Fibroblast of peridontal ligament (primary cell): ENCODE data around the gene ZBED3.

Experiments
- DNase-seq: peaks from one replicate; pipeline ENCODE4 v3.0.0-alpha.2; 2010; ENCODE audit errors: extremely low read depth

Gene ZBED3

DNA sequence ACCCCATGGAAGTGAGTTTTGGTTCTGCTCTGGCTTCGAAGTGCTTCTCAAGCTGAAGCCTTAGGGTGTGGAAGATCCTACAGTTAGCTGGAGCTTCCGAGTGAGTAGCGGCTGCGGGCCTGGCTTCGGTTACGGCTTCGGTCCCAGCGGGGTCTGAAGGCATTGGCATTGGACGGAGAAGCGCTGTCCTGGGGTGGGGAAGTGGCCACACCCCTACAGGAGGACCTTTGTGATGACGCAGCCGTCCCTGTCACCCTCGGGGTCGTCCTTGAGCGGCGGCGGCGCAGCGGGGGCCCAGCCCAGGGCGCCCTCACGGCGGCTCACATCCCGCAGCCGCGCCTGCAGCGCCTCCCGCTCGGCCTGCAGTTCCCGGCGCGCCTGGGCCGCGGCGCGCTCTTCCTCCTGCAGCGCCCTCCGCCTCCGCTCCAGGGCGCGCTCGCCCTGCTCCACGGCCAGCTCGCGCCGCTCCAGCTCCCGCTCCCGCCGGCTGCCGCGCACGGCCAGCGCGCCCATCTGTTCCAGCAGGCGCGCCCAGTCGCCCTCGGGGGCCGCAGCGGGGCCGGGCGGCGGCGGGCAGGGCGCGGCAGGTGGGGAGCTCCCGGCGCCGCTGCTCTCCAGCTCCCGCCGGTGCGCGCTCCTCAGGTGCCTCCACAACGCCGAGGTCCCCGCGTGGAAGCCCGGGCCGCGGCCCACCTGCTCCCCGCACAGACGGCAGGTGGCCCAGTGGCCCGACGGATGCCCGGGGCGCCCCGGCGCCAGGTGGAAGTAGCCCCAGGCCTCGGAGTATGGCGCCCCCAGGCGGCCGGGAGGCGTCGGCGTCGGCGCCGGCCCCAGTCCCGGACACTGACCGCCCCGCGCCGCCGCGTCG is 9.9 kb downstream of the ZBED3 start:
- DNase-seq: peak; percentile 39

DNA sequence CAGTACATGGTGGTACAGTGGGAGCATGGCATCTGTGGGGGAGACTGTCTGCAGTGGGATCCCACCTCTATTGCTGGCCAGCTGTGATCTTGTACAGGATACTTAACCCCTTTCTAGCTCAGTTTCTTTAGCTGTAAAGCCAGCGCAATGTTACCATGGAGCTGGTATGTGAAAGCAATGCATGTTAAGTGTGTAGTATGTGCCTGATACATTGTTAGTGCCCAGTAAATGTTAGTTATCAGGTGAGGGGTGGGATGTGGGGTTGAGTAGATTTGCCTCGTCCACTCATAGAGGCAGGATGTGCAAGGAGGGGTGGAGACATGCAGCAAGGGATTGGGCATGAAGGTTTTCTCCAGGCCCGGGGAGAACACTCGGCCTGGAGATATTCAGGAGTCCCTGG is 12.3 kb downstream of the ZBED3 start:
- no peak for DNase-seq

DNA sequence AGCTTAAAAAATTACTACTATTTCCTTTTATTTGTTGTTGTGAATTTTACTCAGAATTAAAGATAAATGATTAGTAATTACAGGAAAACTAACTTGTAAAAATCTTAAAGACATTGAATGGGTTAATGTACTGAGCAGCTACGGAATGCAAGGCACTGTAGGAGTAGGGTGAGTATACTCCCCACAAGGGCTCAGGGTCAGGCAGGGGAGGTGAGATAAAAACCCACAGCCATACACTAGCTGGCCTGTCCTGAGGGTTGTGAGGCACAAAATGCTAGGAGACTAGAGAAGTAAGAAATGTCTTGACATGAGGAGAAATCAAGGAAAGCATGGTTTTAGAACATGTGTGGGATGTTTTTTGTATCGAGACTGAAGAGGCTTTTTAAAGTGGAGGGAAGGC is 13.4 kb downstream of the ZBED3 start:
- DNase-seq: no peak

DNA sequence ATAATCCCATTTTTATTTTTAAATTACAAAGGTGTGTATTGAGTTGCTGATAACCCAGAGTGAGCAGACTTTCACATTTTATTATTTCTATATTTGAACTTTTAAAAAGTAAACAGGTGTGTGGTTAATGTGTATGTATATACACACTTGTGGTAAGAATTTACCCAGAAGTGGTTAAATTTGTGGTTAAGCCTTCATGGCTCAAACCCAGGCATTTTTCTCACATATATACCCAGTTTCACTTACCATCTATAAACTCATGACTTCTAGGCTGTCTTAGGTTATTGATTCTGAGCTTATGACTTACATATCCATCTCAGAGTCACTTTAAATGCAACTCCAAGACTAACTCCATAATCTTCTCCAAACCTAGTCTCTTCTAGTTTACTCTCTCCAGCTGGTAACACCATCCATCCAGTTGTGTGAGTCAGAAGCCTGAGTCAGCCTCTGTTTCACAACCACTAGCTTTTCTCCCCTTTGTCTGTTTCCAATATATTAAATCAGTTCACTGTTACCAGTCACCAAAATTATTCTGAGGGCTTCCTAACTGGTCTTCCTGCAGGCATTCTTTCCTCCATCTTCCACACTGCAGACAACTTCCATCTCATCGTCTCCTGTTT is 20.2 kb downstream of the ZBED3 start:
- peak; percentile 96 for DNase-seq

DNA sequence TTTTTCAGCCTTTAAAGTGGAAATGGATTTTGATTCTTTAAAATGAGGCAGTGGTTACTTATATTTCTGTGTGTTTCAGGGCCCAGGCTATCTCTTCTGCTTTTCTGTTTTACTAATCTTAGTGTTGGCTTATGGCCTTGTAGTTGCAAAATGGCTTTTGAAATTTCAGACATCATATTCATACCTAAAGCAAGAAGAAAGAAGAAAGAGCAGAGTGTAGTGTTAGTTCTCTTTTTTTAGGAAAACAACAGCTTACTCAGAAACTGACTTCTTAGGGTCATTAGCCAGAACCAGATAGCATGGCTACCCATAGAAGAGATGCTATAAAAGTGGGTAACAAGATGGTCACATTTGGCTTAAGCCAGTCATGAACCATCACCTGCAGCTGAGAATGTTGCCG is 20.9 kb downstream of the ZBED3 start:
- peak; percentile 20 for DNase-seq

DNA sequence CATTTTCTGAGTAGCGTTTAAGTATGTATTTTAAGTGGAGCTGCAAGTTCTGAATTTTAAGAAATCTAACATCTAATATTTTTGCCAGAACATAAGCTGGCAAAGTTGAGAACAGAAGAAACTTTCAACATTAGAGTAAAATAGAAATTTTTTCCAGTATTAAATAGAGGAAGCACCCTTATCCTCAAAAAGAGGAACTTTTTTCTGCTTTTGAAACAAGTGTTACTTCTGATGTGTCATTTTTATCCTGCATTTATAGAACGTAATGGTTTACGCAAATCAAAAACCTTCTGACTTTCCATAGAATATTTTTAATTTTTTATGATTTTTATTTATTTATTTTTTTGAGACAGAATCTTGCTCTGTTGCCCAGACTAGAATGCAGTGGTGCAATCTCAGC is 21.8 kb downstream of the ZBED3 start:
- DNase-seq: no peak

DNA sequence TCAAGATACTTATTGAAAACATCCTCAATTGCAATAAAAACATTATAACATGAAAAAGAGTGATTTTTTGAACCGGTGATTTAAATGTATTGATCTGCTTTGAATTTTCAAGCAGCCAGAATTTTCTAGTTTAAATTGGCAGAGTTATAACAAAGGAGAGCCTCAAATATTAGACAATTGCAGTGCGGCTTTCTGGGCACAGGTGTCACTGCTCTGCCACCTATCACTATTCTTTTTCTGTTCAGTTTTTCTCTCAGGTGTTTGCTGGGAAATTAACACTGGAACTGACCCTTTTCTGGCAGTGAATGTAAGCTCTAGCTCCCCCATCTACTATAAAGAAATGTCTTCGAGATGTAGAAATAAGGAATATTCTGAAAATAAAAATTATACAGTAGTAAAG is 23.0 kb downstream of the ZBED3 start:
- no peak for DNase-seq

DNA sequence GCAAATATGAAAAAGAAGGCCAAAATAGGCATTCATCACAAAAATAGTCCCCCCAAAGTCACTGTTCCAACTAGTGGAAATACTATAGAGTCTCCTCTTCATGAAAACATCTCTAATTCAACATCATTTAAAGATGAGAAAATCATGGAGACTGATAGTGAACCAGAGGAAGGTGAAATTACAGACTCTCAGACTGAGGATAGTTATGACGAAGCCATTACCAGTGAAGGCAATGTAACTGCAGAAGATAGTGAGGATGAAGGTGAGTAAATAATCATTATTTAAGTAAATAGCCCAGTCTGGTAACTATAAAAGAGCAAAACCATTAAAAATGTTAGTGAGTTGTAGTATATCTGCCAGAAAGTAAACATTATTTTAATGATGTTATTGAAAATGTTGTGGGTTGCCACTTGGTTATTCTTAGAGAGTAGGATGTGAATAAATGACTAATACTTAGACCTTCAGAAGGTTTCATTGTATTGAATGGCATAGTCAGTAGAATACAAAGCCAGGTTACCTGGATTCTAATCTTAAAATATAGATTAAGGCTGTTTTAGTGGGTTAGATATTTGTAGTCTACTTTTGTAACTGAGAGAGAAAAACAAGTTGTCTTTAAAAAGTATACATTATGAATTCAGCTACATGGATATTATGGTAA is 40.5 kb downstream of the ZBED3 start:
- no peak for DNase-seq

DNA sequence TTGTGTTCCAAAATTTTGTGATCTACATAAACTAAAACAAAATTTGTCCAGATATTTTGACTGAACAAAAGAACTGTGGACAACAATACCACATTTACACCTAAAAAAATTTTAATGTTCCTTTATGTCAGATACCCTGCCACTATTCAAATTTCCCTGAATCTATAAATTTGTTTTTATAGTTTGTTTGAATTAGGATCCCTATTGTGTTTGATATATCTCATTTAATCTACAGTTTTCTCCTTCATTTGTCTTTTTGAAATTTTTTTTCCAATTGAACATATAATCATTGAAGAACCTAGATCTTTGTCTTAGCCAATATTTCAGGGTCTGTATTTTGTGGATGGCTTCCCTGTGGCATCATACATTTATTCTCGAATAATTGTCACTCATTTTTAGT is 51.1 kb downstream of the ZBED3 start:
- DNase-seq: no peak

DNA sequence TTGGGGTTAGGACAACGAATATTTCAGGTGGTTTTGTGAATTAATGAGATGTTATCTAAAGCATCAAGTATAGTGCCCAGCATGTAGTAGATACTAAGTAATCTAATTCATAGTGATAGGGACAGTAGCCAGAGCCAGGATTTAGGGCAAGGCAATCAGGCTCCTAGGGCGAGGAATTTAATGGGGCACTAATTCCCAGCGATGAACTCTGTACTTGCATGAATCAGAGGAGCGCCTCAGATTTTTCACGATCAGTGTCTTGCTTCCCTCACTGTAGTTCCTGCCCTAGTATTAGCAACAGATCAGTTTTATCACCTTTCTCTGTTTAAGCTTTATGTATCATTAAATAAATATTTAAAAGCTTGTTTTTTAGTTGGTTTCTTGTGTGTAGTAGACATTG is 53.7 kb downstream of the ZBED3 start:
- no peak for DNase-seq

DNA sequence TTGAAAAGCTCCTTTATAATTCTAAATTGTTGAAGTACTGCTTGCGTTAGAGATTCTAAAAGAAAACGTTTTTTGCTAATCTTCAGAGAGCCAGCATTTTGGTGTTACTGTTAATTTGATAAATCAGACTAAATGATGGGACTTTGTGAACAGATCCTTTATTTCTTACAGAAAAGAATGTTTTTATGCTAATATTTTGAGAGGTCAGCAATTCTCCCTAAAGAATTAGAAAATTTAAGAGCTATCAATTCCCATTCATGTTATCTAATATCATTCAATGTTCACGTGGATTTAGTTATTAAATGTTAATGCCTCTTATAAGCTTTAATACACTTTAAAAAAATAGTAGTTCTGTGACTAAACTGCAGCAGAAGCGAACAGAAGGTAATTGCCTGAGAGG is 54.5 kb downstream of the ZBED3 start:
- no peak for DNase-seq

DNA sequence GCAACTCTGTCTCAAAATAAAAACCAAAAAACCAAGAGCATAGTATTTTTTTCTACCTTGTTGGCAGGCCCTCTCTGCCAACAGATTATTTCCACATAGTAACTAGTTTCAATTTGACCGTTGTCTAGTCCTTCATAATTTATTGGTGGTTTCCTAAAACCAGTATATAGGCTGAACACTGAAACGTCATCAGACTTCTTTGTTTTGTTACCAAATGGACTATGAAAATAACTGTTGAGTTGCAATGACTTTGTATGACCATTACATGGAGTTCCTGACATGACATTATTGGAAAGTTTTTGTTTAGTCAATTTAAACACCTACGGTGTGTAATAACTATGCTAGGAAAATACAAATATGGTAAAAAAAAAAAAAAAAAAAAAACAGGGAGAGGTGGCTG is 55.2 kb downstream of the ZBED3 start:
- no peak for DNase-seq

DNA sequence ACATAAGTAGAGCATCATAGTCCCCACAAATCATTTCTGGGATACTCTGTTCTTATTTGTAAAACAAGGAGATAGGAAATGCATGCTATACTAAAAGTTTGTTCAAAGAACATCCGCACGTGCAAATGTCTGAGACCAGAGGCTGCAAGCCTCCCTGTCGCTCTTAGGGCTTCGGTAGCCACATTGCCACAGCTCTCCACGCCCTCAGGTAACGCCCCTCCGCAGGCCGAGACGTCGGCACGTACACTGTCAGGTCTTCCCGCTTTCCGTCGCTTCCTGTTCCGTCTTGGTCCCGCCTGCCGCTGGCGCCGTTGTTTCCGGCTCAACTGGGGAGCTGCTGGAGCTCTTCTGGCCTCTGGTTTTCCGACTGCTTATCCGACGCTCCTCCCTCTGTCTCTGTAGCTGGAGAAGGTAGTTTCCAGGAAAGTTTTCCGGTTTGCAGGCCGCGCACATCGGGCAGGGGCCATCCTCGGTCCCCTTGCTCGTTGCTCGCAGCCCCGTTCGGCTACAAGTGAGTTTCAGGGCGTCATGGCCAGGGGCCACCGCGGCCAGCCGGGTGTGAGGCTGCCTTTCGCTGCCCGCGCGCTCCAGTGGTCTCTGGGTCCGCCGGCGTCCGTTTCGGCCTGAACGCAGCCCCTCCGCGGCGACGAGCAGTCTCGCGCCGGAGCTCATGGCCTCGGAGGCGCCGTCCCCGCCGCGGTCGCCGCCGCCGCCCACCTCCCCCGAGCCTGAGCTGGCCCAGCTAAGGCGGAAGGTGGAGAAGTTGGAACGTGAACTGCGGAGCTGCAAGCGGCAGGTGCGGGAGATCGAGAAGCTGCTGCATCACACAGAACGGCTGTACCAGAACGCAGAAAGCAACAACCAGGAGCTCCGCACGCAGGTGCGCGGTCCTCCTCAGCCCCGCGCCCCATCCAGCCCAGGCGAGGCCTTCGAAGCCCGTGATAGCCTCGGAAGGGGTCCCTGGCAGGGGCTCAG is 56.7 kb downstream of the ZBED3 start, which contains the start of gene AGGF1:
Gene AGGF1, plus strand, starts transcription at position 308 of the 975 bp plus-strand sequence. Its CDS starts 363 bp downstream, at position 671.
- peak; percentile 88 for DNase-seq

DNA sequence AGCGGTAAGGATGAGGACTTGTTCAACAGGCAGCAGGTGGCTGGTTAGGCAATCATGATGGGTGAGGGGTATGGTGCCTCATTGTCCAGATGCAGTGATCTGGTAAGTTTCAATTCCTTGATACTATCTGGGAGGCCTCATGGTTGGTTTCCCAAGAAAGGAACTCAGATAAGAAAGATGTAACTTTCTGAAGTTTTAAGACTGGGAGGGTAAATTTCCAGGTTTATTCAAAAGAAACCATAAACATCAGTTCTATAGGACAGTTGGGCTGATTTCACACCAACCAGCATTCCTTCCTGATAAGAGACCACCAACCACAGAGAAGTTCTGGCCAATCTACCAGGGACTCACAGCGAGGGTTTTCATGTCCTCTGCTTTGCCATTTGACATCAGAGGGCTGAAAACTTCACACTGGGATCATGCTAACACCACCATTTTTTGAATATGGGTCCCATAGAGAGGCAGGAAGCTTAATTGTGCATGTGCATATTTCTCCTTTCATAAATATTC is 57.7 kb downstream of the ZBED3 start:
- DNase-seq: no peak

DNA sequence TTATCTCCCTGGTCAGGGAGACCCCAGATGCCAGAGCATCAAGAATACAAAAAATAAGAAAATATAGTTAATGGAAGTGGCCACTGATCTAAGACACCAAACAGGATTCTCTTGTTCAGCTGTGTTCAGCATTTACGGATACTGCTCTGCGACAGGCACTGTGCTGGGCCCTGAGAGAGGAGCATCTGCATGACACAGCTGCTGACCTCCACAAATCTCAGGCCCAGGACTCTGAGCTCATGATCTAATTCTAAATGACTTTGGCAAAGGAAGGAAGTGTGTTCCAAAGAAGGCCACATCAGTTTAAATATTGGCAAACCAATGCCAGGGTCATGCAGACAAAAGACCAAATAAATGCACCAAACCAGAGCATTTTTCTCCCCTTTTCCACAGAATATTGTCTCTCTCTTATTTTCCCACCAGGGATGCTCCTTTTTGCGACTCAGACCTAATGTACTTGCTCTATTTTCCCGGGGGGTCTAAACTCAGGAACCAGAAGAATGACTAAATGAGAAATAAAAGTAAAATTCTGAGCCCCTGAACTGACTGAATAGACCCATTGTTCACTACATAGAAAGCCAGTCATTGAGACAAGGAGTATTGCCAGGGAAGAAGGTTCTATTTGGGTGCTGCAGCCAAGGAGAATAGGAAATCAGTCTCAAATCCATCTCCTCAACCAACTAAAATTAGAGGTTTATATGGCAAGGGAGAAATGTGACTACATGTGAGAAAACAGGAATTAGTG is 58.3 kb downstream of the ZBED3 start:
- DNase-seq: no peak

DNA sequence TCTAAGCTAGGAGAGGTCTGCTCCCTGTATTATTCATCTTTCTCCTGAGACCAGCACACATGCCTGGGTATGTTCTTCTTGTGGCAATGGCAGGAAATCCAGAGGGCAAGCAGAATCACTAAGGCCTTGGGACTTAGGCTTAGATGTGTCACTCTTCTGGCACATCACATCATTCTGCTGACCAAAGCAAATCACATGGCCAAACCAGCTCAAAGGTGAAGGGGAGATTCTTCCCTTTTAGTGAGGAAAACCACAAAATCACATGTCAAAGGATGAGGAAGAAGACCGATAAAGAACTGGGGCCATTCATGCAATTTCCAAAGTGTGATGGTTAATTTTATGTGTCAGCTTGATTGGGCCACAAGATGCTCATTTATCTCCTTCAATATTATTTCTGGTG is 62.6 kb downstream of the ZBED3 start:
- no peak for DNase-seq

DNA sequence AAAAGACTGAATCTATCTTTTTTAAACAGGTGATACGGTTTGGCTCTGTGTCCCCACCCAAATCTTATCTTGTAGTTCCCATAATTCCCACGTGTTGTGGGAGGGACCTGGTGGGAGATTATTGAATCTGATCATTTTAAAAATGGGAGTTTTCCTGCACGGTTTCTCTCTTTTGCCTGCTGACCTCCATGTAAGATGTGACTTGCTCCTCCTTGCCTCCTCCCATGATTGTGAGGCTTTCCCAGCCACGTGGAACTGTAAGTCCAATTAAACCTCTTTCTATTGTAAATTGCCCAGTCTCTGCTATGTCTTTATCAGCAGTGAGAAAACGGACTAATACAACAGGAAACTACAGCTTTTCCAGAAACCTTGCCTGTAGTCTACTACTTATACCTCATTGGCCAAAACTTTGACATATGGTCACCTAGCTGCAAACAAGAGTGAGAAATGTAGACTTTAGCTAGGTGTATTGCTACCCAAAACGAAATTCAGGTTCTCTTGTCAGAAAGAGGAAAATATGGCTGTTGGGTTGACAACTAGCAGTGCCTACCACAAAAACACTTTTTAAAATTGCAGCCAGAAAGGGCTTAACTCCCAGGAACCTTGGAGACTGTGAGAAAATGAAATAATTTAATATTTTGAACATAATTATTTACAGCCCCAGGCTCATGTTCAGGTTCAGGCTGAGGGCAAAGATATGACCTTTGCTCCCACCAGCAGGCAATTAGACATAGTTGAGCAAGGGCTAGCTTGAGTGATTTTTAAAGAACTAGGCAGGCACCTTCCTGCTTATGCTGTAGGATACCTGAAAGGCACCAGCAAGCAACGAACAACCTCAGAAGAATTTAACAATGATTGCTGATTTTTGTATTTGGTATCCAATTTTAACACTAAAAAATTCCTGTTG is 64.3 kb downstream of the ZBED3 start:
- DNase-seq: no peak
